GM23338 (cell line): Measurements from ENCODE around the gene TPO. TPM values are rescaled to one million over a fixed set of nuclear protein-coding genes. Genes with fewer than 3 reads are reported as not detected.

Experiments
- ATAC-seq: fragments of 200-7000 bp; cut with Tn5 transposase; 3 replicates; pipeline ENCODE4 v1.9.1; 2020
- DNase-seq: peaks from one replicate; pipeline ENCODE4 v3.0.0-alpha.2; 2015; ENCODE audit warnings: low spot score
- H2AFZ ChIP-seq: fragments of 200-600 bp; sonication (generic); 2 replicates; pipeline ENCODE4 v1.8.0; 2016; ENCODE audit warnings: antibody characterized with exemption, mild to moderate bottlenecking, moderate library complexity
- H3F3A ChIP-seq: fragments of 200-600 bp; sonication (generic); replicated peaks from 2 replicates; pipeline ENCODE4 v1.8.0; 2017; ENCODE audit warnings: antibody characterized with exemption, mixed run types, low read depth
- H3K27ac ChIP-seq: fragments of 200-600 bp; sonication (generic); 2 replicates; pipeline ENCODE4 v1.6.1; 2016; ENCODE audit warnings: low read depth
- H3K27me3 ChIP-seq: fragments of 200-600 bp; sonication (generic); 2 replicates; pipeline ENCODE4 v1.8.0; 2016; ENCODE audit warnings: mild to moderate bottlenecking, mixed run types, moderate library complexity; ENCODE audit not compliant: insufficient read depth
- H3K36me3 ChIP-seq: fragments of 200-600 bp; sonication (generic); 2 replicates; pipeline ENCODE4 v1.8.0; 2016; ENCODE audit warnings: mild to moderate bottlenecking; ENCODE audit not compliant: insufficient read depth
- H3K4me1 ChIP-seq: fragments of 200-600 bp; sonication (generic); 2 replicates; pipeline ENCODE4 v1.8.0; 2016; ENCODE audit warnings: mild to moderate bottlenecking, moderate library complexity; ENCODE audit not compliant: insufficient read depth
- H3K4me2 ChIP-seq: fragments of 200-600 bp; sonication (generic); 2 replicates; pipeline ENCODE4 v1.7.1; 2017; ENCODE audit warnings: mixed run types
- H3K4me3 ChIP-seq: fragments of 200-600 bp; sonication (generic); 2 replicates; pipeline ENCODE4 v1.6.1; 2016; ENCODE audit warnings: mixed run types
- H3K79me2 ChIP-seq: fragments of 200-600 bp; sonication (generic); replicated peaks from 2 replicates; pipeline ENCODE4 v1.8.0; 2017; ENCODE audit warnings: mild to moderate bottlenecking; ENCODE audit not compliant: insufficient read depth
- H3K9me2 ChIP-seq: fragments of 200-600 bp; sonication (generic); 2 replicates; pipeline ENCODE4 v1.8.0; 2017; ENCODE audit not compliant: insufficient read depth
- H4K20me1 ChIP-seq: fragments of 200-600 bp; sonication (generic); replicated peaks from 2 replicates; pipeline ENCODE4 v1.8.0; 2017; ENCODE audit warnings: mild to moderate bottlenecking; ENCODE audit not compliant: insufficient read depth
- H3K27ac Mint-ChIP-seq: 2 replicates; pipeline ENCODE4 v1.8.0; 2020; ENCODE audit warnings: inconsistent platforms, mild to moderate bottlenecking, moderate library complexity, mixed read lengths
- H3K27me3 Mint-ChIP-seq: 3 replicates; pipeline ENCODE4 v1.8.0; 2022; ENCODE audit warnings: low read depth, mild to moderate bottlenecking, moderate library complexity, mixed read lengths, inconsistent platforms; ENCODE audit not compliant: insufficient read depth, poor library complexity
- H3K36me3 Mint-ChIP-seq: 3 replicates; pipeline ENCODE4 v1.8.0; 2021; ENCODE audit warnings: low read depth, mild to moderate bottlenecking, inconsistent platforms, moderate library complexity, mixed read lengths
- H3K4me1 Mint-ChIP-seq: 3 replicates; pipeline ENCODE4 v1.8.0; 2020; ENCODE audit warnings: mild to moderate bottlenecking, inconsistent platforms, mixed read lengths
- H3K4me3 Mint-ChIP-seq: 3 replicates; pipeline ENCODE4 v1.8.0; 2021; ENCODE audit warnings: moderate library complexity, mild to moderate bottlenecking, inconsistent platforms, mixed read lengths
- H3K9me3 Mint-ChIP-seq: 3 replicates; pipeline ENCODE4 v1.8.0; 2020; ENCODE audit warnings: moderate library complexity, mild to moderate bottlenecking, inconsistent platforms, mixed read lengths
- CREB1 ChIP-seq: fragments of 250-450 bp; sonication (Bioruptor Pico); IDR thresholded peaks from 2 replicates; pipeline ENCODE4 v1.5.0; 2020; ENCODE audit warnings: low read depth, mild to moderate bottlenecking, moderate library complexity
- CTCF ChIP-seq, 2 experiments: fragments of 200-600 bp in 1 of 2; sonication (generic) in 1 of 2; conservative IDR thresholded peaks; 2 replicates each; pipeline versions ENCODE4 v1.5.1 to v1.6.1; 2016 to 2017; ENCODE audit warnings: antibody characterized with exemption in 2 of 2, low read depth in 2 of 2, mild to moderate bottlenecking in 2 of 2, moderate library complexity in 1 of 2
- EZH2 ChIP-seq: fragments of 200-600 bp; sonication (generic); IDR thresholded peaks from one replicate; pipeline ENCODE4 v1.8.0; 2017; ENCODE audit warnings: antibody characterized with exemption, mild to moderate bottlenecking, low read depth; ENCODE audit not compliant: unreplicated experiment
- EZH2phosphoT487 ChIP-seq: fragments of 200-600 bp; sonication (generic); IDR thresholded peaks from one replicate; pipeline ENCODE4 v1.8.1; 2018; ENCODE audit warnings: antibody characterized with exemption; ENCODE audit not compliant: unreplicated experiment
- JUNB ChIP-seq: IDR thresholded peaks from one replicate; pipeline ENCODE4 v1.6.1; 2016; ENCODE audit warnings: antibody characterized with exemption; ENCODE audit not compliant: unreplicated experiment
- POLR2AphosphoS5 ChIP-seq: IDR thresholded peaks from 2 replicates; pipeline ENCODE4 v1.6.1; 2016; ENCODE audit warnings: antibody characterized with exemption, low read depth
- REST ChIP-seq: IDR thresholded peaks from one replicate; pipeline ENCODE4 v1.6.1; 2018; ENCODE audit warnings: antibody characterized with exemption; ENCODE audit not compliant: unreplicated experiment
- STAT1 ChIP-seq: IDR thresholded peaks from one replicate; pipeline ENCODE4 v1.6.1; 2016; ENCODE audit warnings: antibody characterized with exemption; ENCODE audit not compliant: unreplicated experiment
- ZNF114 ChIP-seq: fragments of 250-450 bp; sonication (Bioruptor Pico); IDR thresholded peaks from 2 replicates; pipeline ENCODE4 v1.5.0; 2020; ENCODE audit warnings: mild to moderate bottlenecking, moderate library complexity
- ZNF331 ChIP-seq: fragments of 250-450 bp; sonication (Bioruptor Pico); IDR thresholded peaks from 2 replicates; pipeline ENCODE4 v1.5.0; 2020; ENCODE audit warnings: low read depth, mild to moderate bottlenecking, moderate library complexity
- ZNF462 ChIP-seq: fragments of 250-450 bp; sonication (Bioruptor Pico); IDR thresholded peaks from 2 replicates; pipeline ENCODE4 v1.5.0; 2020; ENCODE audit warnings: mild to moderate bottlenecking, moderate library complexity
- polyA plus RNA-seq: library from polyadenylated mRNA; unstranded; fragments of >200 nt; fragmentation: Nextera tagmentation; extraction: Ambion mirVana; gene quantifications from 2 replicates; pipeline ENCODE4 v1.2.1, GENCODE V29; 2016
- total RNA-seq: library from RNA; depleted of rRNA; stranded (reverse); fragments of >200 nt; shearing (Covaris generic); gene quantifications from 2 replicates; pipeline ENCODE4 v1.2.3, GENCODE V29; 2014

The TPO gene
- total and polyA plus RNA-seq, 2 experiments from 2014 or later = 0.74 TPM; not detected in 1

GRCh38 chr2:1451422-1451821, 38.2 kb downstream of the TPO start (continued):
- TF ChIP-seq CTCF (conservative IDR thresholded peaks at IDR 0.05; ENCODE audit: low read depth in 2 of 2) (no peak), ZNF114 (CRISPR knock-in tag) (no peak)

- Histone ChIP-seq H3K79me2 (no peaks in the 10 kb centered on the region), H3K36me3 (no peaks in the 10 kb centered on the region), H3K27ac (no peak overlapping the region), H3K4me1 (no peaks in the 10 kb centered on the region), H3F3A (peaks cover 15% of the 10 kb centered on the region), H3K27me3 (no peaks in the 10 kb centered on the region), H3K4me2 (no peak overlapping the region), H3K9me2 (no peaks in the 10 kb centered on the region), H3K4me3 (no peak overlapping the region), H2AFZ (no peak overlapping the region), H4K20me1 (no peaks in the 10 kb centered on the region)
- no peaks in the 10 kb centered on the region for H3K4me1 Mint-ChIP-seq
- H3K27me3 Mint-ChIP-seq = peaks cover 4% of the 10 kb centered on the region
- no peak for ATAC-seq
- no peak overlapping the region for H3K27ac Mint-ChIP-seq
- no peak for DNase-seq
- no peaks in the 10 kb centered on the region for H3K36me3 Mint-ChIP-seq
- no peak overlapping the region for H3K4me3 Mint-ChIP-seq
- peaks cover 21% of the 10 kb centered on the region; the same call in 2 of the 3 replicates for H3K9me3 Mint-ChIP-seq
- no peak for TF ChIP-seq JUNB
- TF ChIP-seq EZH2phosphoT487 = no peak
- TF ChIP-seq CTCF (conservative IDR thresholded peaks at IDR 0.05; ENCODE audit: low read depth in 2 of 2) = no peak
- TF ChIP-seq ZNF114 (CRISPR knock-in tag) = no peak
- no peak for TF ChIP-seq POLR2AphosphoS5
- TF ChIP-seq EZH2 = no peak
- TF ChIP-seq STAT1 = no peak
- TF ChIP-seq ZNF462 (CRISPR knock-in tag) = no peak
- no peak for TF ChIP-seq CREB1 (CRISPR knock-in tag)
- no peak for TF ChIP-seq REST
- TF ChIP-seq ZNF331 (CRISPR knock-in tag) = no peak
These were observed 40.3 kb downstream of the TPO start for GRCh38 chr2:1453561-1453960.
